Stimulated activated CD4-positive, alpha-beta T cell treated with anti-CD3 and anti-CD28 coated beads, Interleukin-12 subunit alpha, Interleukin-12 subunit beta, amount 100 ng/mL, for 4 hours (primary cell): Measurements from ENCODE around the gene HTR2B.
"Not testable (repeated sequence)": the region's sequence is repeated elsewhere in the genome, so short reads cannot be mapped to it uniquely, and the experiment has no call there.

Source experiments
- DNase-seq: peaks from one replicate; pipeline ENCODE4 v3.0.0-alpha.2; 2020

HTR2B gene

GRCh38 chr2:231124838-231125568 is at the start of gene HTR2B:
Gene HTR2B, minus strand, starts transcription at chr2:231125042. Its CDS starts 1,278 bp downstream, at chr2:231123764.
- no peak for DNase-seq

GRCh38 chr2:231174211-231174651 is 49.4 kb upstream of the HTR2B start:
- no peak for DNase-seq

- no peak for DNase-seq
Observed at GRCh38 chr2:231172025-231172424, 47.2 kb upstream of the HTR2B start.

- DNase-seq = no peak
Observed at GRCh38 chr2:231170055-231170454, 45.2 kb upstream of the HTR2B start.

GRCh38 chr2:231169488-231169887 is 44.6 kb upstream of the HTR2B start:
- DNase-seq = no peak

- no peak for DNase-seq
Observed at GRCh38 chr2:231168460-231169139, 43.8 kb upstream of the HTR2B start.

GRCh38 chr2:231167745-231168459 is 43.1 kb upstream of the HTR2B start:
- no peak for DNase-seq

- DNase-seq = no peak
Observed at GRCh38 chr2:231163414-231164095, 38.7 kb upstream of the HTR2B start.

- no peak for DNase-seq
Observed at GRCh38 chr2:231163011-231163410, 38.2 kb upstream of the HTR2B start.

- no peak for DNase-seq
Observed at GRCh38 chr2:231161877-231162329, 37.1 kb upstream of the HTR2B start.

- DNase-seq = no peak
Observed at GRCh38 chr2:231161252-231161839, 36.5 kb upstream of the HTR2B start.

GRCh38 chr2:231160701-231161100 is 35.9 kb upstream of the HTR2B start:
- DNase-seq = no peak

GRCh38 chr2:231159306-231159705 is 34.5 kb upstream of the HTR2B start:
- no peak for DNase-seq

GRCh38 chr2:231152800-231153557 is 28.1 kb upstream of the HTR2B start:
- DNase-seq = no peak

- no peak for DNase-seq
Observed at GRCh38 chr2:231146665-231147064, 21.8 kb upstream of the HTR2B start.

- DNase-seq = no peak
Observed at GRCh38 chr2:231144896-231145295, 20.1 kb upstream of the HTR2B start.

- not testable (repeated sequence) for DNase-seq
Observed at GRCh38 chr2:231140808-231141207, 16.0 kb upstream of the HTR2B start.

- DNase-seq = no peak
Observed at GRCh38 chr2:231139796-231140195, 15.0 kb upstream of the HTR2B start.

GRCh38 chr2:231138699-231139098 is 13.9 kb upstream of the HTR2B start:
- no peak for DNase-seq

- DNase-seq = no peak
Observed at GRCh38 chr2:231134910-231135655, 10.2 kb upstream of the HTR2B start.
